Upper lobe of right lung (tissue), 1 donor: ENCODE measurements around the gene DNMT3B. TPM values are rescaled to one million over a fixed set of nuclear protein-coding genes. Genes with fewer than 3 reads are reported as not detected.

Experiments used
- ATAC-seq: fragments of 200-7000 bp; cut with Tn5 transposase; one replicate; pipeline ENCODE4 v1.9.1; 2020; ENCODE audit warnings: mild to moderate bottlenecking, moderate library complexity
- DNase-seq: peaks from one replicate; pipeline ENCODE4 v3.0.0-alpha.2; 2020
- H3K27ac ChIP-seq: fragments of 200-600 bp; one replicate; pipeline ENCODE4 v1.8.0; 2022
- H3K27me3 ChIP-seq: fragments of 200-600 bp; one replicate; pipeline ENCODE4 v1.8.0; 2022; ENCODE audit warnings: mild to moderate bottlenecking
- H3K36me3 ChIP-seq: fragments of 200-600 bp; one replicate; pipeline ENCODE4 v1.8.0; 2022
- H3K4me1 ChIP-seq: fragments of 200-600 bp; one replicate; pipeline ENCODE4 v1.8.0; 2022
- H3K4me3 ChIP-seq: fragments of 200-600 bp; one replicate; pipeline ENCODE4 v1.8.0; 2022; ENCODE audit warnings: mild to moderate bottlenecking
- H3K9me3 ChIP-seq: fragments of 200-600 bp; one replicate; pipeline ENCODE4 v1.8.0; 2022
- CTCF ChIP-seq: fragments of 200-600 bp; IDR thresholded peaks from one replicate; pipeline ENCODE4 v1.8.0; 2022; ENCODE audit warnings: antibody characterized with exemption
- intact Hi-C: fragments of 100-400 bp; cut with DNase I; formaldehyde crosslinking; loops from one replicate; pipeline ENCODE4 v1.11.0; 2022
- total RNA-seq: library from RNA; stranded (reverse); fragmentation: NEBNext Ultra II Directional; extraction: Animal tissue kit (Norgen Biotek cat#: 25700); gene quantifications from one replicate; pipeline ENCODE4 v1.2.1, GENCODE V29; 2021
- donor health status: DM: no; HTN: yes; CAD: no; lungs with severe emphysema.

DNMT3B gene
- total RNA-seq, 1 donor from 2014 or later = 0.84 TPM

GRCh38 chr20:32767418-32768198 is 5.4 kb downstream of the DNMT3B start:
- H3K27me3 ChIP-seq = no peaks in the 10 kb centered on the region
- H3K4me1 ChIP-seq = peaks cover 10% of the 10 kb centered on the region
- no peak overlapping the region for H3K27ac ChIP-seq
- H3K9me3 ChIP-seq = no peaks in the 10 kb centered on the region
- intact Hi-C loops = no loop called here
- H3K4me3 ChIP-seq = no peak overlapping the region
- H3K36me3 ChIP-seq = no peaks in the 10 kb centered on the region
- TF ChIP-seq CTCF = no peak
- ATAC-seq (no peak), DNase-seq (no peak)

GRCh38 chr20:32772046-32772445 is 9.9 kb downstream of the DNMT3B start:
- Histone ChIP-seq H3K9me3 (no peaks in the 10 kb centered on the region), H3K4me1 (peaks cover 4% of the 10 kb centered on the region), H3K27ac (no peak overlapping the region), H3K27me3 (no peaks in the 10 kb centered on the region), H3K36me3 (no peaks in the 10 kb centered on the region), H3K4me3 (no peak overlapping the region)
- ATAC-seq = no peak
- TF ChIP-seq CTCF = no peak
- intact Hi-C loops = no loop called here
- DNase-seq = no peak

GRCh38 chr20:32773223-32773622 is 11.0 kb downstream of the DNMT3B start:
- Histone ChIP-seq H3K27ac (no peak overlapping the region), H3K4me3 (no peak overlapping the region), H3K36me3 (no peaks in the 10 kb centered on the region), H3K27me3 (no peaks in the 10 kb centered on the region), H3K9me3 (no peaks in the 10 kb centered on the region), H3K4me1 (peaks cover 7% of the 10 kb centered on the region)
- DNase-seq (no peak), ATAC-seq (no peak)
- intact Hi-C loops = no loop called here
- TF ChIP-seq CTCF = no peak

GRCh38 chr20:32773855-32774254 is 11.7 kb downstream of the DNMT3B start:
- Histone ChIP-seq H3K36me3 (no peaks in the 10 kb centered on the region), H3K4me1 (peaks cover 7% of the 10 kb centered on the region), H3K4me3 (no peak overlapping the region), H3K9me3 (no peaks in the 10 kb centered on the region), H3K27me3 (no peaks in the 10 kb centered on the region), H3K27ac (no peak overlapping the region)
- no peak for TF ChIP-seq CTCF
- DNase-seq (no peak), ATAC-seq (no peak)
- intact Hi-C loops = no loop called here

- H3K27me3 ChIP-seq = no peaks in the 10 kb centered on the region
- no peaks in the 10 kb centered on the region for H3K9me3 ChIP-seq
- DNase-seq (no peak), ATAC-seq (no peak)
- no peak overlapping the region for H3K4me3 ChIP-seq
- no peak overlapping the region for H3K27ac ChIP-seq
- intact Hi-C loops = loop anchor here (5.0 kb wide), 1 partner anchor 103 kb away; the partner anchor contains the start of gene C20orf203
- no peaks in the 10 kb centered on the region for H3K36me3 ChIP-seq
- TF ChIP-seq CTCF = no peak
- H3K4me1 ChIP-seq = peaks cover 7% of the 10 kb centered on the region
Observed at GRCh38 chr20:32775336-32775991, 13.3 kb downstream of the DNMT3B start.
